OCI-LY1 (cell line): ENCODE measurements around the gene MED13L.

Experiments
- EZH2 ChIP-seq: fragments of 200-600 bp; sonication (generic), shearing (Covaris generic); IDR thresholded peaks from 2 replicates; pipeline ENCODE4 v1.8.0; 2017; ENCODE audit warnings: borderline replicate concordance, mixed run types, mild to moderate bottlenecking, antibody characterized with exemption, low read length, moderate library complexity, mixed read lengths
- TF ChIP-seq, protein P1 (sequence below): fragments of 200-600 bp; sonication (generic), shearing (Covaris generic); IDR thresholded peaks from 2 replicates; pipeline ENCODE4 v1.5.1; 2017; ENCODE audit warnings: mild to moderate bottlenecking, antibody characterized with exemption, low read length, moderate library complexity, mixed read lengths

DNA sequence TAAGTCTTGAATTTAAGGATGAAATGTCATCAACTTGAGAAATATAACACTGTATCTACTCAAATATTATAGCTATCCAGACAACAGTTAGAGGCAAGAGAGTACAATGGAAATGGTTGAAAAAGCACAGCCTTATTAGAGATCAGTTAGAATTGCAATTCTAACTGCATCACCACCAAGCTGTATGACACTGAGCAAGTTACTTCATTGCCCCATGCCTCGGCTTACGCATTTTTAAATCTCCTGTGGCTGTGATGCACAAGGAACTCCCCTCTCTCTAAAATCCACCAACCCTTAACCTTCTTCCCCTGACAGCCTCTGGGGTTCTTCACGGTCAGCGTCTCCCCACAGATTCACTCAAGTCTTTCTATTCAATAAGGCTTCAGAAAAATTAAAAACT, 75.1 kb downstream of the MED13L start:
- TF ChIP-seq, protein P1, sequence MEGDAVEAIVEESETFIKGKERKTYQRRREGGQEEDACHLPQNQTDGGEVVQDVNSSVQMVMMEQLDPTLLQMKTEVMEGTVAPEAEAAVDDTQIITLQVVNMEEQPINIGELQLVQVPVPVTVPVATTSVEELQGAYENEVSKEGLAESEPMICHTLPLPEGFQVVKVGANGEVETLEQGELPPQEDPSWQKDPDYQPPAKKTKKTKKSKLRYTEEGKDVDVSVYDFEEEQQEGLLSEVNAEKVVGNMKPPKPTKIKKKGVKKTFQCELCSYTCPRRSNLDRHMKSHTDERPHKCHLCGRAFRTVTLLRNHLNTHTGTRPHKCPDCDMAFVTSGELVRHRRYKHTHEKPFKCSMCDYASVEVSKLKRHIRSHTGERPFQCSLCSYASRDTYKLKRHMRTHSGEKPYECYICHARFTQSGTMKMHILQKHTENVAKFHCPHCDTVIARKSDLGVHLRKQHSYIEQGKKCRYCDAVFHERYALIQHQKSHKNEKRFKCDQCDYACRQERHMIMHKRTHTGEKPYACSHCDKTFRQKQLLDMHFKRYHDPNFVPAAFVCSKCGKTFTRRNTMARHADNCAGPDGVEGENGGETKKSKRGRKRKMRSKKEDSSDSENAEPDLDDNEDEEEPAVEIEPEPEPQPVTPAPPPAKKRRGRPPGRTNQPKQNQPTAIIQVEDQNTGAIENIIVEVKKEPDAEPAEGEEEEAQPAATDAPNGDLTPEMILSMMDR: no peak
- no peak for TF ChIP-seq EZH2
